Esophagus squamous epithelium (tissue), 5 donors: ENCODE results near the gene PTPRN2. TPM values are rescaled to one million over a fixed set of nuclear protein-coding genes. Genes with fewer than 3 reads are reported as not detected.

Experiments
- DNase-seq: peaks from one replicate; lab custom pipeline; 2025; lab: John Stamatoyannopoulos, UW
- H3K27ac ChIP-seq, 4 donors: fragments of 200-600 bp; sonication (generic); one replicate each; pipeline ENCODE4 v1.5.1; 2016 to 2019; ENCODE audit warnings: mild to moderate bottlenecking in 1 of 4
- H3K27me3 ChIP-seq, 4 donors: fragments of 200-600 bp; sonication (generic); 1 replicate in 3 of 4; 2 replicates in 1 of 4; pipeline versions ENCODE4 v1.5.1 to v1.6.0; 2017 to 2021; ENCODE audit warnings: antibody characterized with exemption in 1 of 4
- H3K36me3 ChIP-seq, 3 donors: fragments of 200-600 bp; sonication (generic); one replicate each; pipeline ENCODE4 v1.5.1; 2016 to 2019
- H3K4me1 ChIP-seq, 3 donors: fragments of 200-600 bp; sonication (generic); one replicate each; pipeline ENCODE4 v1.5.1; 2017 to 2019
- H3K4me3 ChIP-seq, 4 donors: fragments of 200-600 bp; sonication (generic); 1 replicate in 3 of 4; 2 replicates in 1 of 4; pipeline ENCODE4 v1.5.1; 2016 to 2019; ENCODE audit warnings: mild to moderate bottlenecking in 2 of 4, moderate library complexity in 1 of 4
- H3K9me3 ChIP-seq, 3 donors: fragments of 200-600 bp; sonication (generic); one replicate each; pipeline ENCODE4 v1.5.1; 2016 to 2019
- CTCF ChIP-seq, 6 experiments: fragments of 450-650 bp in 4 of 6; fragments of 200-600 bp in 2 of 6; sonication (generic) in 2 of 6; IDR thresholded peaks; one replicate each; pipeline ENCODE4 v1.5.1; 2016 to 2019; ENCODE audit warnings: antibody characterized with exemption in 6 of 6, mild to moderate bottlenecking in 4 of 6, moderate library complexity in 4 of 6
- POLR2A ChIP-seq, 4 donors: fragments of 450-650 bp; IDR thresholded peaks; one replicate each; pipeline ENCODE4 v1.6.1; 2017; ENCODE audit warnings: antibody characterized with exemption in 4 of 4, mild to moderate bottlenecking in 4 of 4, moderate library complexity in 3 of 4
- WGBS, 2 donors: methylation state at CpG; one replicate each; pipeline ENCODE4 v1.1.5; 2018; 5-methylcytosine and 5-hydroxymethylcytosine counted together
- intact Hi-C: fragments of 100-400 bp; cut with DNase I; formaldehyde crosslinking; loops from one replicate; pipeline ENCODE4 v1.15.0; 2022
- total RNA-seq, 4 donors: library from RNA; depleted of rRNA; stranded (reverse); fragments of >200 nt; gene quantifications; one replicate each; pipeline ENCODE4 v1.1.0, GENCODE V29; 2016
- donor health status: DM: yes; HTN: yes; CAD: no.

The PTPRN2 gene
- total RNA-seq, 4 donors from 2014 or later = 0.38 to 2.7 (median 1.0) TPM

GRCh38 chr7:158313931-158314330 is 273.7 kb downstream of the PTPRN2 start:
- H3K27ac ChIP-seq = no peak overlapping the region
- intact Hi-C loops = no loop called here
- DNase-seq = no peak
- no peaks in the 10 kb centered on the region for H3K4me1 ChIP-seq
- TF ChIP-seq CTCF (IDR thresholded peaks at IDR 0.05) (no peak), POLR2A (IDR thresholded peaks at IDR 0.05) (no peak)
- H3K36me3 ChIP-seq = no peaks in the 10 kb centered on the region
- no peak overlapping the region for H3K4me3 ChIP-seq
- H3K27me3 ChIP-seq = peaks cover 0 to 8% (median 0%) of the 10 kb centered on the region in 4 donors
- H3K9me3 ChIP-seq = no peaks in the 10 kb centered on the region
- 83% methylated on average over 10 of the region's 10 CpGs; no CpG with 5 or more reads in 1 of the 2 donors for WGBS, 2 donors

- peaks cover 0 to under 1% (median 0%) of the 10 kb centered on the region in 4 donors for H3K27me3 ChIP-seq
- no peaks in the 10 kb centered on the region for H3K4me1 ChIP-seq
- intact Hi-C loops = no loop called here
- no peak overlapping the region for H3K27ac ChIP-seq
- H3K4me3 ChIP-seq = no peak overlapping the region
- H3K36me3 ChIP-seq = no peaks in the 10 kb centered on the region
- 97 to 99% methylated on average over 8 to 10 of the region's 10 CpGs for WGBS, 2 donors
- no peak for TF ChIP-seq CTCF (IDR thresholded peaks at IDR 0.05)
- TF ChIP-seq POLR2A (IDR thresholded peaks at IDR 0.05) = no peak
- H3K9me3 ChIP-seq = peaks cover 0 to 6% (median 1%) of the 10 kb centered on the region in 3 donors
- DNase-seq = no peak
Observed at GRCh38 chr7:158312789-158313188, 274.8 kb downstream of the PTPRN2 start.

- intact Hi-C loops = no loop called here
- Histone ChIP-seq H3K36me3 (no peaks in the 10 kb centered on the region), H3K27me3 (no peaks in the 10 kb centered on the region), H3K4me3 (no peak overlapping the region), H3K9me3 (peaks cover 0 to 16% (median 7%) of the 10 kb centered on the region in 3 donors), H3K4me1 (no peaks in the 10 kb centered on the region), H3K27ac (no peak overlapping the region)
- WGBS, 2 donors = 81 to 87% methylated on average over 9 to 11 of the region's 11 CpGs
- TF ChIP-seq POLR2A (IDR thresholded peaks at IDR 0.05) (no peak), CTCF (IDR thresholded peaks at IDR 0.05) (no peak)
- DNase-seq = no peak
Observed at GRCh38 chr7:158311791-158312190, 275.8 kb downstream of the PTPRN2 start.

- TF ChIP-seq POLR2A (IDR thresholded peaks at IDR 0.05) = no peak
- no peak for TF ChIP-seq CTCF (IDR thresholded peaks at IDR 0.05)
- Histone ChIP-seq H3K27ac (no peak overlapping the region), H3K9me3 (peaks cover 0 to 16% (median 7%) of the 10 kb centered on the region in 3 donors), H3K4me1 (no peaks in the 10 kb centered on the region), H3K4me3 (no peak overlapping the region), H3K27me3 (no peaks in the 10 kb centered on the region), H3K36me3 (no peaks in the 10 kb centered on the region)
- intact Hi-C loops = no loop called here
- no peak for DNase-seq
- 72 to 79% methylated on average over 15 to 16 of the region's 17 CpGs for WGBS, 2 donors
Observed at GRCh38 chr7:158310924-158311666, 276.5 kb downstream of the PTPRN2 start.
